ENCODE measurements around the gene FAM200B.

DNA sequence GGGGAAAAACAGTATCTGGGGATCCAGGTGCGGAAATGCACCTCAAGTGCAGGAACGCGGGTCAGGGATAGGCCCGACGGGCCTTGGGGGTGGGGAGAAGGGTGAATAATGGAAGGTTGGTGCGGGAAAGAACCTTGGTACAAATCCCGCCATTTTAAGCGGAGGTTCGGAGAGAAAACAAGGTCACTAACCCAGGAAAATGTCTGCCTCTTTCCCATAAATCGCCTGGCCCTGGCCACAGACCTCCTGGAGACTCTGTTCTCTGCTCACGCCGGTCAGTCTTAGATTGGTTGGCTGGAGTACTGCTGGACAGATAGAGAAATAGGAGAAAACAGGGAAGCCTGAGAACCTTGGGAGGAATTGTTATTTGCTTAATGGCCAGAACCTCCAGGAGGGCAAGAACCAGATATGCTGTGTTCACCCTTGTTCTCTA, 25.6 kb upstream of the FAM200B start:
- no peak for TF ChIP-seq TAF1 (IDR thresholded peaks at IDR 0.05; ENCODE audit: borderline replicate concordance, low read depth, low read length)
- TF ChIP-seq POLR2A (IDR thresholded peaks at IDR 0.05; ENCODE audit: low read depth, low read length): no peak

All from GM12892 (cell line).